Psoas muscle (tissue), 8 donors: Measurements from ENCODE around the gene SUSD6. TPM values are rescaled to one million over a fixed set of nuclear protein-coding genes. Genes with fewer than 3 reads are reported as not detected.

Experiments used
- ATAC-seq, 4 donors: fragments of 200-7000 bp; cut with Tn5 transposase; one replicate each; pipeline ENCODE4 v1.9.1; 2020; ENCODE audit warnings: moderate library complexity in 3 of 4, mild to moderate bottlenecking in 2 of 4
- DNase-seq, 2 donors: peaks; one replicate each; pipeline ENCODE4 v3.0.0-alpha.2; 2020
- H3K27ac ChIP-seq: fragments of 200-600 bp; one replicate; pipeline ENCODE4 v1.8.0; 2022
- H3K27me3 ChIP-seq, 3 donors: fragments of 200-600 bp in 1 of 3; one replicate each; pipeline versions ENCODE4 v1.6.1 to v1.8.0; 2013 to 2022; ENCODE audit warnings: low read length in 2 of 3, mild to moderate bottlenecking in 2 of 3, moderate library complexity in 1 of 3; ENCODE audit not compliant: insufficient read depth in 3 of 3
- H3K36me3 ChIP-seq, 2 donors: fragments of 200-600 bp in 1 of 2; one replicate each; pipeline versions ENCODE4 v1.6.1 to v1.8.0; 2013 to 2022; ENCODE audit warnings: low read depth in 1 of 2, mild to moderate bottlenecking in 1 of 2, moderate library complexity in 1 of 2; ENCODE audit not compliant: insufficient read depth in 1 of 2
- H3K4me1 ChIP-seq: fragments of 200-600 bp; one replicate; pipeline ENCODE4 v1.8.0; 2022
- H3K4me3 ChIP-seq: fragments of 200-600 bp; one replicate; pipeline ENCODE4 v1.8.0; 2022; ENCODE audit warnings: mild to moderate bottlenecking
- H3K9me3 ChIP-seq: fragments of 200-600 bp; one replicate; pipeline ENCODE4 v1.8.0; 2022
- WGBS, 3 donors: extraction: QIAGEN DNeasy Blood & Tissue Kit; methylation state at CpG; one replicate each; pipeline versions ENCODE4 v1.1.6 to v1.1.7; 2013; 5-methylcytosine and 5-hydroxymethylcytosine counted together
- intact Hi-C, 2 donors: fragments of 100-400 bp; cut with DNase I; formaldehyde crosslinking; loops; one replicate each; pipeline versions ENCODE4 v1.11.0 to v1.14.2; 2022
- polyA plus RNA-seq, 3 donors: library from polyadenylated mRNA; stranded (reverse); fragments of 200-250 nt; gene quantifications; one replicate each; pipeline ENCODE4 v1.2.3, GENCODE V29; 2013
- total RNA-seq, 4 donors: library from RNA; stranded (reverse); fragmentation: NEBNext Ultra II Directional in 2 of 4; extraction: Animal tissue kit (Norgen Biotek cat#: 25700) in 2 of 4; gene quantifications; one replicate each; pipeline versions ENCODE4 v1.2.1 to v1.2.4, GENCODE V29; 2021 to 2023
- TF ChIP-seq, protein P1 (sequence below): fragments of 200-600 bp; IDR thresholded peaks from one replicate; pipeline ENCODE4 v1.8.0; 2022; ENCODE audit warnings: antibody characterized with exemption
- donor health status: healthy with polysubstance abuse.
- donor health status: DM: no; HTN: no; CAD: no; lungs with moderate emphysema.
- donor health status: Bipolar disorder and iron deficiency.
- donor health status: healthy.
- donor health status: DM: yes; HTN: yes; CAD: no.
- donor health status: DM: no; HTN: no; CAD: no.
- donor health status: DM: no; HTN: no; CAD: no.
- donor health status: DM: yes; HTN: yes; CAD: no.

The SUSD6 gene
- total and polyA plus RNA-seq, 7 donors: 6.9 to 23.4 (median 14.9) TPM

- TF ChIP-seq, protein P1, sequence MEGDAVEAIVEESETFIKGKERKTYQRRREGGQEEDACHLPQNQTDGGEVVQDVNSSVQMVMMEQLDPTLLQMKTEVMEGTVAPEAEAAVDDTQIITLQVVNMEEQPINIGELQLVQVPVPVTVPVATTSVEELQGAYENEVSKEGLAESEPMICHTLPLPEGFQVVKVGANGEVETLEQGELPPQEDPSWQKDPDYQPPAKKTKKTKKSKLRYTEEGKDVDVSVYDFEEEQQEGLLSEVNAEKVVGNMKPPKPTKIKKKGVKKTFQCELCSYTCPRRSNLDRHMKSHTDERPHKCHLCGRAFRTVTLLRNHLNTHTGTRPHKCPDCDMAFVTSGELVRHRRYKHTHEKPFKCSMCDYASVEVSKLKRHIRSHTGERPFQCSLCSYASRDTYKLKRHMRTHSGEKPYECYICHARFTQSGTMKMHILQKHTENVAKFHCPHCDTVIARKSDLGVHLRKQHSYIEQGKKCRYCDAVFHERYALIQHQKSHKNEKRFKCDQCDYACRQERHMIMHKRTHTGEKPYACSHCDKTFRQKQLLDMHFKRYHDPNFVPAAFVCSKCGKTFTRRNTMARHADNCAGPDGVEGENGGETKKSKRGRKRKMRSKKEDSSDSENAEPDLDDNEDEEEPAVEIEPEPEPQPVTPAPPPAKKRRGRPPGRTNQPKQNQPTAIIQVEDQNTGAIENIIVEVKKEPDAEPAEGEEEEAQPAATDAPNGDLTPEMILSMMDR: no peak
- H3K4me1 ChIP-seq: peaks cover 50% of the 10 kb centered on the region
- no peaks in the 10 kb centered on the region for H3K9me3 ChIP-seq
- no peak for DNase-seq
- intact Hi-C loops: no loop called here
- ATAC-seq: no peak
- H3K4me3 ChIP-seq: no peak overlapping the region
- H3K27me3 ChIP-seq: no peaks in the 10 kb centered on the region
- no peak overlapping the region for H3K27ac ChIP-seq
- 48 to 75% (median 75%) methylated on average over 1 of the region's 1 CpG for WGBS, 3 donors
- H3K36me3 ChIP-seq: no peaks in the 10 kb centered on the region
These were observed 76.9 kb downstream of the SUSD6 start for GRCh38 chr14:69688299-69688649.

DNA sequence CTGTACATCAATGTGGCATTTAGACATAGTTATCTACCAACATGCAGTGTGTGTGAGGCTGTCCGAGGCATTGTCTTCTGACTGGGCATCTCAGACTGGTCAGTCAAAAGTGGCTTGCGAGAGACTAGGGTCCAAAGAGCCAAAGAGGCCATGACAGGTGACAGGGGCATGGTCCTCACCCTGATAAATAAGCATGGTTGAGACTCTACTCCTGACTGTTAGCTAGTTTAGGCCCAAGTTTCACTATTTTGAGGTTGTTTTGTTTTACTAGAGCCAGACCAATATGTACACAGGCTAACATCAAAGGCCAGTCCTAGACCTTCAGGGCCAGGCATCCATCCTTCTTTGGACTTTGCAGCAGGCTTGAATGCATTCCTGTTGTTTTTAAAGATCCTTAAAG lies 78.6 kb downstream of the SUSD6 start:
- Histone ChIP-seq H3K4me1 (peaks cover 49% of the 10 kb centered on the region), H3K9me3 (no peaks in the 10 kb centered on the region), H3K27me3 (no peaks in the 10 kb centered on the region), H3K36me3 (no peaks in the 10 kb centered on the region), H3K27ac (no peak overlapping the region), H3K4me3 (no peak overlapping the region)
- TF ChIP-seq, protein P1: no peak
- ATAC-seq (no peak), DNase-seq (no peak)
- intact Hi-C loops: no loop called here
- 98 to 99% (median 99%) methylated on average over 2 of the region's 2 CpGs for WGBS, 3 donors

GRCh38 chr14:69692594-69692993 lies 81.2 kb downstream of the SUSD6 start:
- WGBS, 3 donors: 62 to 71% (median 63%) methylated on average over 1 of the region's 1 CpG
- intact Hi-C loops: no loop called here
- no peak overlapping the region for H3K27ac ChIP-seq

GRCh38 chr14:69693145-69693544 lies 81.7 kb downstream of the SUSD6 start:
- Histone ChIP-seq H3K27me3 (no peaks in the 10 kb centered on the region), H3K4me3 (no peak overlapping the region), H3K36me3 (no peaks in the 10 kb centered on the region), H3K27ac (no peak overlapping the region), H3K9me3 (no peaks in the 10 kb centered on the region), H3K4me1 (peaks cover 59% of the 10 kb centered on the region)
- DNase-seq (no peak), ATAC-seq (no peak)
- intact Hi-C loops: no loop called here
- TF ChIP-seq, protein P1: no peak
- 31 to 51% (median 31%) methylated on average over 3 of the region's 3 CpGs for WGBS, 3 donors

More at GRCh38 chr14:69692594-69692993, 81.2 kb downstream of the SUSD6 start:
- no peak for ATAC-seq
- Histone ChIP-seq H3K36me3 (no peaks in the 10 kb centered on the region), H3K9me3 (no peaks in the 10 kb centered on the region), H3K27me3 (no peaks in the 10 kb centered on the region), H3K4me1 (peaks cover 56% of the 10 kb centered on the region), H3K4me3 (no peak overlapping the region)
- no peak for DNase-seq
- TF ChIP-seq, protein P1: no peak
